ENCODE measurements around the gene RIGI.

DNA sequence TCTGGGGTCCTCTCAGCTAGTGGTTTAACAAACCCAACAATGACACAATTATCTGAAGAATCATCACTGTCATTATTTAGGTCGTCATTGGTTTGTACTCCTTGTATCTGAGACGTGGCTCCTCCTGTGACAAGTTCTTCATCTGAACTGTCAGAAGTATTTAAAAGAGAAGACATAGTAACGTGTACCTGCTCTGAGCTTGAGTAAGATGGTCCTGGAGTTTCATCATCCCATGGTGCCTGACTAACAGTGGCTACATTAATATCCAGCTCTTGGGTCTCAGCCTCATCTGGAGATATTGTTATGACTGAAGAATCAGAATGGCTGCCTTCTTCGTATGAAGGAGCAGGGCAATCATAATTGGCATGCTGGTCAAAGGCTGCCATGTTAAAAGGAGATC, 17.1 kb upstream of the RIGI start:
- no peak for TF ChIP-seq POLR2AphosphoS5 (IDR thresholded peaks at IDR 0.05)
- TF ChIP-seq, protein P1, sequence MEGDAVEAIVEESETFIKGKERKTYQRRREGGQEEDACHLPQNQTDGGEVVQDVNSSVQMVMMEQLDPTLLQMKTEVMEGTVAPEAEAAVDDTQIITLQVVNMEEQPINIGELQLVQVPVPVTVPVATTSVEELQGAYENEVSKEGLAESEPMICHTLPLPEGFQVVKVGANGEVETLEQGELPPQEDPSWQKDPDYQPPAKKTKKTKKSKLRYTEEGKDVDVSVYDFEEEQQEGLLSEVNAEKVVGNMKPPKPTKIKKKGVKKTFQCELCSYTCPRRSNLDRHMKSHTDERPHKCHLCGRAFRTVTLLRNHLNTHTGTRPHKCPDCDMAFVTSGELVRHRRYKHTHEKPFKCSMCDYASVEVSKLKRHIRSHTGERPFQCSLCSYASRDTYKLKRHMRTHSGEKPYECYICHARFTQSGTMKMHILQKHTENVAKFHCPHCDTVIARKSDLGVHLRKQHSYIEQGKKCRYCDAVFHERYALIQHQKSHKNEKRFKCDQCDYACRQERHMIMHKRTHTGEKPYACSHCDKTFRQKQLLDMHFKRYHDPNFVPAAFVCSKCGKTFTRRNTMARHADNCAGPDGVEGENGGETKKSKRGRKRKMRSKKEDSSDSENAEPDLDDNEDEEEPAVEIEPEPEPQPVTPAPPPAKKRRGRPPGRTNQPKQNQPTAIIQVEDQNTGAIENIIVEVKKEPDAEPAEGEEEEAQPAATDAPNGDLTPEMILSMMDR (IDR thresholded peaks at IDR 0.05), result no peak
- TF ChIP-seq EP300 (IDR thresholded peaks at IDR 0.05), result no peak
- no peak for TF ChIP-seq POLR2A (IDR thresholded peaks at IDR 0.05)
